Activated CD4-positive, alpha-beta T cell treated with anti-CD3 and anti-CD28 coated beads, Interleukin-2, amount 50 U/mL, for 16 hours (primary cell): ENCODE results near the gene MED22.
"Not testable (repeated sequence)": the region's sequence is repeated elsewhere in the genome, so short reads cannot be mapped to it uniquely, and the experiment has no call there.

Source experiments
- DNase-seq: peaks from one replicate; pipeline ENCODE4 v3.0.0-alpha.2; 2020

Gene MED22

GRCh38 chr9:133303266-133304157 lies 44.4 kb downstream of the MED22 start:
- DNase-seq, result no peak

GRCh38 chr9:133301253-133302230 lies 46.4 kb downstream of the MED22 start:
- DNase-seq, result no peak

GRCh38 chr9:133299996-133300395 lies 47.9 kb downstream of the MED22 start:
- not testable (repeated sequence) for DNase-seq

GRCh38 chr9:133294257-133294656 lies 53.7 kb downstream of the MED22 start:
- DNase-seq, result no peak

- no peak for DNase-seq
These were observed 57.1 kb downstream of the MED22 start for GRCh38 chr9:133290751-133291302.
